Keratinocyte (primary cell): ENCODE results near the gene FAM72C.
"Not testable (repeated sequence)": the region's sequence is repeated elsewhere in the genome, so short reads cannot be mapped to it uniquely, and the experiment has no call there.

Source experiments
- CTCF ChIP-seq, 3 experiments: IDR thresholded peaks in 1 of 3; conservative IDR thresholded peaks in 1 of 3; optimal IDR thresholded peaks in 1 of 3; 2 replicates in 2 of 3; 3 replicates in 1 of 3; pipeline versions ENCODE3 to v1.5.1; 2011; ENCODE audit warnings: low read length in 3 of 3, mild to moderate bottlenecking in 3 of 3, moderate library complexity in 2 of 3, control low read depth in 1 of 3, inconsistent platforms in 1 of 3; ENCODE audit not compliant: insufficient read depth in 2 of 3; ENCODE audit errors: extremely low read depth in 1 of 3
- EZH2 ChIP-seq: IDR thresholded peaks from one replicate; pipeline ENCODE4 v1.6.1; 2012; ENCODE audit warnings: inconsistent platforms, mild to moderate bottlenecking, low read length, moderate library complexity

- not testable (repeated sequence) for TF ChIP-seq CTCF (optimal IDR thresholded peaks at IDR 0.05 in 1 of 3, IDR thresholded peaks at IDR 0.05 in 1 of 3, conservative IDR thresholded peaks at IDR 0.05 in 1 of 3; ENCODE audit: extremely low read depth in 1 of 3, insufficient read depth in 2 of 3, low read length in 3 of 3); EZH2
Measured at GRCh38 chr1:143973876-143974414, 2.2 kb upstream of the FAM72C start.
